Activated naive CD4-positive, alpha-beta T cell treated with anti-CD3 and anti-CD28 coated beads, Interleukin-2, amount 50 U/mL, for 72 hours (primary cell): ENCODE data around the gene ANKRD62. TPM values are rescaled to one million over a fixed set of nuclear protein-coding genes. Genes with fewer than 3 reads are reported as not detected.
"Not testable (repeated sequence)": the region's sequence is repeated elsewhere in the genome, so short reads cannot be mapped to it uniquely, and the experiment has no call there.

ENCODE experiments used
- ATAC-seq, 2 donors: fragments of 150-1000 bp; cut with Tn5 transposase; 2 replicates each; pipeline ENCODE4 v1.10.0; 2021; ENCODE audit warnings: mild to moderate bottlenecking in 2 of 2, moderate library complexity in 2 of 2
- DNase-seq, 2 donors: peaks; one replicate each; pipeline ENCODE4 v3.0.0; 2021 to 2022; ENCODE audit warnings: low spot score in 2 of 2
- H3K27ac Mint-ChIP-seq, 2 donors: one replicate each; pipeline ENCODE4 v1.8.0; 2022; ENCODE audit warnings: mild to moderate bottlenecking in 2 of 2, mixed read lengths in 2 of 2
- H3K36me3 Mint-ChIP-seq, 2 donors: one replicate each; pipeline ENCODE4 v1.8.0; 2022; ENCODE audit warnings: mixed read lengths in 2 of 2
- H3K9me3 Mint-ChIP-seq, 2 donors: one replicate each; pipeline ENCODE4 v1.8.0; 2022; ENCODE audit warnings: mixed read lengths in 2 of 2
- total RNA-seq, 2 donors: library from RNA; stranded (reverse); gene quantifications; one replicate each; pipeline ENCODE4 v1.2.3, GENCODE V29; 2022

Gene ANKRD62
- total RNA-seq, 2 donors from 2014 or later: not detected

- no peaks in the 10 kb centered on the region for H3K9me3 Mint-ChIP-seq
- no peak overlapping the region for H3K27ac Mint-ChIP-seq
- DNase-seq: no peak
- no peaks in the 10 kb centered on the region for H3K36me3 Mint-ChIP-seq
- no peak for ATAC-seq
These were observed 33.3 kb upstream of the ANKRD62 start for GRCh38 chr18:12060182-12060870.

- DNase-seq: no peak
- Mint-ChIP-seq H3K27ac (no peak overlapping the region), H3K9me3 (no peaks in the 10 kb centered on the region), H3K36me3 (no peaks in the 10 kb centered on the region)
- ATAC-seq: no peak
These were observed 32.0 kb upstream of the ANKRD62 start for GRCh38 chr18:12061685-12062084.

GRCh38 chr18:12062974-12063373, 30.7 kb upstream of the ANKRD62 start:
- ATAC-seq (no peak), DNase-seq (no peak)
- H3K36me3 Mint-ChIP-seq: no peaks in the 10 kb centered on the region
- no peak overlapping the region for H3K27ac Mint-ChIP-seq
- H3K9me3 Mint-ChIP-seq: no peaks in the 10 kb centered on the region

- Mint-ChIP-seq H3K27ac (no peak overlapping the region), H3K9me3 (no peaks in the 10 kb centered on the region), H3K36me3 (no peaks in the 10 kb centered on the region)
- DNase-seq (no peak), ATAC-seq (no peak)
These were observed 29.4 kb upstream of the ANKRD62 start for GRCh38 chr18:12064086-12064763.

- ATAC-seq (no peak), DNase-seq (no peak)
- no peaks in the 10 kb centered on the region for H3K36me3 Mint-ChIP-seq
- peak overlapping the region in 1 of 2 donors; percentile 79 for H3K27ac Mint-ChIP-seq
- no peaks in the 10 kb centered on the region for H3K9me3 Mint-ChIP-seq
These were observed 28.2 kb upstream of the ANKRD62 start for GRCh38 chr18:12065397-12065796.

- DNase-seq (no peak), ATAC-seq (no peak)
- H3K9me3 Mint-ChIP-seq: no peaks in the 10 kb centered on the region
- no peaks in the 10 kb centered on the region for H3K36me3 Mint-ChIP-seq
- H3K27ac Mint-ChIP-seq: no peak overlapping the region
These were observed 26.6 kb upstream of the ANKRD62 start for GRCh38 chr18:12066910-12067511.

- no peak overlapping the region for H3K27ac Mint-ChIP-seq
- H3K36me3 Mint-ChIP-seq: no peaks in the 10 kb centered on the region
- no peak for DNase-seq
- H3K9me3 Mint-ChIP-seq: no peaks in the 10 kb centered on the region
- ATAC-seq: no peak
These were observed 26.0 kb upstream of the ANKRD62 start for GRCh38 chr18:12067671-12068070.

- DNase-seq, ATAC-seq, H3K27ac Mint-ChIP-seq, H3K36me3 Mint-ChIP-seq, H3K9me3 Mint-ChIP-seq: not testable (repeated sequence)
These were observed 25.2 kb upstream of the ANKRD62 start for GRCh38 chr18:12068316-12068949.

GRCh38 chr18:12068950-12069320, 24.7 kb upstream of the ANKRD62 start:
- Mint-ChIP-seq H3K9me3 (no peaks in the 10 kb centered on the region), H3K36me3 (no peaks in the 10 kb centered on the region), H3K27ac (no peak overlapping the region)
- DNase-seq: no peak
- no peak for ATAC-seq

- H3K9me3 Mint-ChIP-seq, DNase-seq, H3K27ac Mint-ChIP-seq, H3K36me3 Mint-ChIP-seq, ATAC-seq: not testable (repeated sequence)
These were observed 22.6 kb upstream of the ANKRD62 start for GRCh38 chr18:12071066-12071465.

- no peaks in the 10 kb centered on the region for H3K9me3 Mint-ChIP-seq
- ATAC-seq: no peak
- DNase-seq: no peak
- H3K36me3 Mint-ChIP-seq: no peaks in the 10 kb centered on the region
- H3K27ac Mint-ChIP-seq: no peak overlapping the region
These were observed 20.6 kb upstream of the ANKRD62 start for GRCh38 chr18:12072996-12073395.

GRCh38 chr18:12074736-12075135, 18.9 kb upstream of the ANKRD62 start:
- H3K36me3 Mint-ChIP-seq: no peaks in the 10 kb centered on the region
- H3K27ac Mint-ChIP-seq: no peak overlapping the region
- H3K9me3 Mint-ChIP-seq: no peaks in the 10 kb centered on the region
- DNase-seq: no peak
- ATAC-seq: no peak

GRCh38 chr18:12076424-12077140, 17.1 kb upstream of the ANKRD62 start:
- DNase-seq (no peak), ATAC-seq (peak in 1 of 2 donors; percentile 65)
- Mint-ChIP-seq H3K36me3 (no peaks in the 10 kb centered on the region), H3K27ac (no peak overlapping the region), H3K9me3 (no peaks in the 10 kb centered on the region)

- not testable (repeated sequence) for H3K36me3 Mint-ChIP-seq, ATAC-seq, H3K27ac Mint-ChIP-seq, DNase-seq, H3K9me3 Mint-ChIP-seq
These were observed 15.6 kb upstream of the ANKRD62 start for GRCh38 chr18:12077994-12078393.

- H3K9me3 Mint-ChIP-seq: no peaks in the 10 kb centered on the region
- H3K27ac Mint-ChIP-seq: no peak overlapping the region
- DNase-seq (no peak), ATAC-seq (no peak)
- no peaks in the 10 kb centered on the region for H3K36me3 Mint-ChIP-seq
These were observed 14.0 kb upstream of the ANKRD62 start for GRCh38 chr18:12079491-12080237.

- no peak for ATAC-seq
- H3K36me3 Mint-ChIP-seq: no peaks in the 10 kb centered on the region
- DNase-seq: no peak
- H3K27ac Mint-ChIP-seq: no peak overlapping the region
- H3K9me3 Mint-ChIP-seq: no peaks in the 10 kb centered on the region
These were observed 8.5 kb upstream of the ANKRD62 start for GRCh38 chr18:12085136-12085535.
